GM12865 (cell line): ENCODE measurements around the gene BCKDHB.

Source experiments
- DNase-seq: peaks from one replicate; pipeline ENCODE4 v3.0.0; 2010; ENCODE audit warnings: low read depth
- H3K4me3 ChIP-seq: 2 replicates; pipeline ENCODE4 v1.5.1; 2011; ENCODE audit warnings: mild to moderate bottlenecking, low read depth, low read length, control low read depth
- CTCF ChIP-seq: IDR thresholded peaks from 2 replicates; pipeline ENCODE4 v1.5.1; 2011; ENCODE audit warnings: low read length, control low read depth, low read depth, inconsistent platforms; ENCODE audit not compliant: insufficient read depth; ENCODE audit errors: missing control alignments

The BCKDHB gene

GRCh38 chr6:80134065-80134464 lies 27.6 kb downstream of the BCKDHB start:
- no peak overlapping the region for H3K4me3 ChIP-seq
- no peak for TF ChIP-seq CTCF
- DNase-seq: no peak

- no peak overlapping the region for H3K4me3 ChIP-seq
- no peak for TF ChIP-seq CTCF
- no peak for DNase-seq
These were observed 36.1 kb downstream of the BCKDHB start for GRCh38 chr6:80142586-80142985.

- TF ChIP-seq CTCF: no peak
- no peak for DNase-seq
- H3K4me3 ChIP-seq: no peak overlapping the region
These were observed 37.0 kb downstream of the BCKDHB start for GRCh38 chr6:80143419-80143937.

- no peak for TF ChIP-seq CTCF
- DNase-seq: no peak
- no peak overlapping the region for H3K4me3 ChIP-seq
These were observed 38.4 kb downstream of the BCKDHB start for GRCh38 chr6:80144753-80145315.

- H3K4me3 ChIP-seq: no peak overlapping the region
- TF ChIP-seq CTCF: no peak
- DNase-seq: peak; percentile 8
These were observed 39.0 kb downstream of the BCKDHB start for GRCh38 chr6:80145509-80145908.

- TF ChIP-seq CTCF: no peak
- DNase-seq: no peak
- no peak overlapping the region for H3K4me3 ChIP-seq
These were observed 39.5 kb downstream of the BCKDHB start for GRCh38 chr6:80145921-80146320.

GRCh38 chr6:80148220-80148619 lies 41.7 kb downstream of the BCKDHB start:
- H3K4me3 ChIP-seq: no peak overlapping the region
- TF ChIP-seq CTCF: no peak
- DNase-seq: no peak
